K562 (cell line): ENCODE measurements around the gene SPAG9. TPM values are rescaled to one million over a fixed set of nuclear protein-coding genes. Genes with fewer than 3 reads are reported as not detected.

Source experiments
- ATAC-seq: fragments of 200-7000 bp; cut with Tn5 transposase; 3 replicates; pipeline ENCODE4 v1.9.1; 2020; ENCODE audit warnings: moderate library complexity
- BruUV-seq: library from RNA; stranded (reverse); fragments of 400-500 nt; replicated peaks from 2 replicates; lab custom pipeline; 2021; lab: Mats Ljungman, UMichigan
- CTCF ChIA-PET: fragments of 300-600 bp; formaldehyde crosslinking; extraction: SDS; loops from one replicate; lab custom pipeline; 2021; ENCODE audit warnings: low intra/inter-chr PET ratio; lab: Yijun Ruan, JAX
- POLR2A ChIA-PET: fragments of 300-600, 350-650 bp; sonication (Branson Sonifier 250); formaldehyde crosslinking; extraction: SDS; loops from one replicate; lab custom pipeline; 2021; ENCODE audit warnings: antibody characterized with exemption, inconsistent platforms; lab: Yijun Ruan, JAX
- DNase-seq, 4 experiments: peaks; one replicate each; pipeline versions ENCODE4 v3.0.0 to v3.0.0-alpha.2; 2011 to 2018; ENCODE audit warnings: low spot score in 3 of 4, mixed read lengths in 3 of 4; ENCODE audit errors: extremely low read depth in 1 of 4
- FAIRE-seq: peaks from 2 replicates; lab custom pipeline; 2011; peaks lifted over from hg19 to GRCh38; lab: Jason Lieb, UNC
- H2AFZ ChIP-seq: 2 replicates; pipeline ENCODE4 v1.6.0; 2011; ENCODE audit warnings: low read depth, low read length, control low read depth, inconsistent platforms
- H3K27ac ChIP-seq: fragments of 200-600 bp; 3 replicates; pipeline ENCODE4 v1.8.0; 2011; ENCODE audit warnings: low read depth, mild to moderate bottlenecking, control low read depth, inconsistent platforms, low read length, moderate library complexity, mixed read lengths; ENCODE audit errors: extremely low read depth
- H3K27me3 ChIP-seq, 2 experiments: fragments of 300-600 bp in 1 of 2; 2 replicates in 1 of 2; 3 replicates in 1 of 2; pipeline versions ENCODE4 v1.6.0 to v1.8.0; 2011; ENCODE audit warnings: inconsistent platforms in 2 of 2, low read length in 2 of 2, mild to moderate bottlenecking in 1 of 2, mixed read lengths in 1 of 2, moderate library complexity in 1 of 2; ENCODE audit not compliant: control insufficient read depth in 2 of 2, insufficient read depth in 2 of 2
- H3K36me3 ChIP-seq: fragments of 300-600 bp; 3 replicates; pipeline ENCODE4 v1.8.0; 2011; ENCODE audit warnings: mild to moderate bottlenecking, low read length, inconsistent platforms; ENCODE audit not compliant: control insufficient read depth, insufficient read depth
- H3K4me1 ChIP-seq, 2 experiments: fragments of 200-600 bp in 1 of 2; replicated peaks in 1 of 2; 2 replicates in 1 of 2; 3 replicates in 1 of 2; pipeline versions ENCODE4 v1.5.1 to v1.8.0; 2011; ENCODE audit warnings: inconsistent platforms in 2 of 2, low read length in 2 of 2, mild to moderate bottlenecking in 1 of 2, mixed read lengths in 1 of 2, moderate library complexity in 1 of 2; ENCODE audit not compliant: control insufficient read depth in 2 of 2, insufficient read depth in 2 of 2
- H3K4me2 ChIP-seq: 2 replicates; pipeline ENCODE4 v1.6.1; 2011; ENCODE audit warnings: low read length, control low read depth, inconsistent platforms, mixed read lengths; ENCODE audit not compliant: insufficient read depth
- H3K4me3 ChIP-seq: fragments of 200-600 bp; sonication (generic), shearing (Covaris generic); 2 replicates; pipeline ENCODE4 v1.5.1; 2016; ENCODE audit warnings: control low read depth, inconsistent platforms
- H3K79me2 ChIP-seq: fragments of 200-600 bp; 3 replicates; pipeline ENCODE4 v1.8.0; 2011; ENCODE audit warnings: low read length, inconsistent platforms; ENCODE audit not compliant: control insufficient read depth, insufficient read depth
- H3K9ac ChIP-seq, 2 experiments: 2 replicates each; pipeline versions ENCODE4 v1.6.0 to v1.6.1; 2011; ENCODE audit warnings: low read depth in 2 of 2, low read length in 2 of 2, control low read depth in 1 of 2, inconsistent platforms in 1 of 2, mild to moderate bottlenecking in 1 of 2, mixed read lengths in 1 of 2; ENCODE audit not compliant: insufficient read depth in 1 of 2
- H3K9me1 ChIP-seq: one replicate; pipeline ENCODE4 v1.6.0; 2011; ENCODE audit warnings: inconsistent platforms, mild to moderate bottlenecking, low read length, moderate library complexity; ENCODE audit not compliant: control insufficient read depth, insufficient read depth
- H3K9me3 ChIP-seq: replicated peaks from 2 replicates; pipeline ENCODE4 v1.5.1; 2011; ENCODE audit warnings: low read depth, low read length, inconsistent platforms; ENCODE audit not compliant: control insufficient read depth, insufficient read depth
- H4K20me1 ChIP-seq: replicated peaks from 2 replicates; pipeline ENCODE4 v1.6.1; 2011; ENCODE audit warnings: low read length, inconsistent platforms, mixed read lengths; ENCODE audit not compliant: control insufficient read depth, insufficient read depth
- ARHGAP35 ChIP-seq: fragments of 450-650 bp; IDR thresholded peaks from 2 replicates; pipeline ENCODE4 v1.6.1; 2018; ENCODE audit not compliant: partially characterized antibody
- BRF1 ChIP-seq: IDR thresholded peaks from 3 replicates; pipeline ENCODE4 v1.6.1; 2011; ENCODE audit warnings: borderline replicate concordance, mild to moderate bottlenecking; ENCODE audit not compliant: insufficient read length; ENCODE audit errors: extremely low read depth
- CBX2 ChIP-seq: fragments of 200-600 bp; sonication (generic); IDR thresholded peaks from one replicate; pipeline ENCODE4 v1.6.1; 2012; ENCODE audit warnings: mild to moderate bottlenecking, low read length, inconsistent platforms; ENCODE audit not compliant: insufficient read depth, poor library complexity, severe bottlenecking
- CREB3 ChIP-seq: fragments of 450-650 bp; conservative IDR thresholded peaks from 2 replicates; pipeline ENCODE4 v1.6.1; 2016; ENCODE audit warnings: missing genetic modification characterization, low read depth, mild to moderate bottlenecking, missing compliant biosample characterization, moderate library complexity
- CREM ChIP-seq: IDR thresholded peaks from 2 replicates; pipeline ENCODE4 v1.6.1; 2014; ENCODE audit warnings: antibody characterized with exemption, low read depth
- HMBOX1 ChIP-seq: sonication (generic); IDR thresholded peaks from 2 replicates; pipeline ENCODE4 v1.6.1; 2016
- MAFK ChIP-seq: IDR thresholded peaks from 2 replicates; pipeline ENCODE4 v1.6.1; 2011; ENCODE audit warnings: low read length, improper control_type of control experiment
- NCOA1 ChIP-seq: fragments of 450-650 bp; IDR thresholded peaks from 2 replicates; pipeline ENCODE4 v1.6.1; 2016; ENCODE audit warnings: low read depth
- OTX1 ChIP-seq: fragments of 450-650 bp; formaldehyde crosslinking; IDR thresholded peaks from 2 replicates; pipeline ENCODE4 v1.4.0; 2022; ENCODE audit warnings: mild to moderate bottlenecking
- PTTG1 ChIP-seq: fragments of 450-650 bp; IDR thresholded peaks from 2 replicates; pipeline ENCODE4 v1.6.1; 2016; ENCODE audit warnings: low read depth, mild to moderate bottlenecking, missing genetic modification characterization, missing compliant biosample characterization
- SETDB1 ChIP-seq: IDR thresholded peaks from one replicate; pipeline ENCODE4 v1.6.1; 2012; ENCODE audit warnings: low read length, control low read depth, inconsistent platforms
- SP1 ChIP-seq: sonication (generic); formaldehyde crosslinking; IDR thresholded peaks from 2 replicates; pipeline ENCODE4 v1.8.1; 2022; ENCODE audit warnings: mild to moderate bottlenecking, missing genetic modification reagents
- SPI1 ChIP-seq: IDR thresholded peaks from 2 replicates; pipeline ENCODE4 v1.6.1; 2011; ENCODE audit warnings: low read depth, low read length, control low read depth, borderline replicate concordance
- TRIM25 ChIP-seq: fragments of 450-650 bp; IDR thresholded peaks from 2 replicates; pipeline ENCODE4 v1.7.0; 2016; ENCODE audit warnings: borderline replicate concordance
- XRCC5 ChIP-seq: fragments of 200-400 bp; formaldehyde crosslinking; IDR thresholded peaks from 2 replicates; pipeline ENCODE4 v1.6.1; 2017; ENCODE audit warnings: low read depth, mild to moderate bottlenecking, low read length
- ZNF217 ChIP-seq: sonication (generic); formaldehyde crosslinking; IDR thresholded peaks from 2 replicates; pipeline ENCODE4 v1.8.0; 2022; ENCODE audit warnings: mild to moderate bottlenecking, missing genetic modification reagents
- ZNF511 ChIP-seq: sonication (generic); formaldehyde crosslinking; IDR thresholded peaks from 2 replicates; pipeline ENCODE4 v1.8.0; 2022; ENCODE audit warnings: mild to moderate bottlenecking, missing genetic modification reagents
- ZNF695 ChIP-seq: fragments of 450-650 bp; formaldehyde crosslinking; IDR thresholded peaks from 2 replicates; pipeline ENCODE4 v1.4.0; 2020; ENCODE audit warnings: mild to moderate bottlenecking, moderate library complexity
- WGBS: fragments of 100-300 bp; shearing (Covaris generic); methylation state at CpG from one replicate; pipeline ENCODE4 v1.1.6; 2016; ENCODE audit warnings: low coverage, mixed read lengths; ENCODE audit not compliant: insufficient coverage; ENCODE audit errors: missing lambda C conversion rate; 5-methylcytosine and 5-hydroxymethylcytosine counted together
- in situ Hi-C: fragments of 300-500 bp; cut with MboI; formaldehyde crosslinking; loops from 4 replicates; pipeline ENCODE4 v1.15.0; 2018; ENCODE audit warnings: inconsistent platforms, mixed read lengths
- intact Hi-C: fragments of 100-400 bp; cut with micrococcal nuclease; formaldehyde crosslinking; loops from 2 replicates; pipeline ENCODE4 v1.14.2; 2022
- polyA plus RNA-seq, 8 experiments: library from polyadenylated mRNA; depleted of rRNA in 4 of 8; stranded (reverse) in 5 of 8; unstranded in 3 of 8; fragments of >200 nt; fragmentation: Nextera tagmentation in 2 of 8; fragmentation: Illumina TruSeq in 1 of 8; extraction: Ambion mirVana in 2 of 8; extraction: Trizol in 1 of 8; gene quantifications; 2 replicates each; pipeline versions ENCODE4 v1.2.1 to v1.2.3, GENCODE V29; 2011 to 2014; ENCODE audit warnings: inconsistent platforms in 1 of 8, missing spikeins in 1 of 8
- total RNA-seq, 7 experiments: library from RNA; depleted of rRNA in 6 of 7; stranded (reverse); fragments of >200 nt in 6 of 7; fragmentation: Illumina TruSeq in 2 of 7; extraction: Trizol in 2 of 7; gene quantifications; 2 replicates each; pipeline versions ENCODE4 v1.2.1 to v1.2.3, GENCODE V29; 2011 to 2021; ENCODE audit warnings: low replicate concordance in 1 of 7

SPAG9 gene
- total and polyA plus RNA-seq, 9 of the 15 experiments (the other 6 are each of a cell fraction or from before 2014, with no cell fraction given) = 12.2 to 99.2 (median 58.2) TPM

GRCh38 chr17:50944902-50945720 lies 175.6 kb downstream of the SPAG9 start:
- H3K27ac ChIP-seq = peak overlapping the region; percentile 93
- H3K4me2 ChIP-seq = peak overlapping the region; percentile 73
- H3K9me1 ChIP-seq = no peaks in the 10 kb centered on the region
- H2AFZ ChIP-seq = peak overlapping the region; percentile 89
- ATAC-seq = no peak
- no peak for DNase-seq
- 46% methylated on average over 15 of the region's 18 CpGs for WGBS
- intact Hi-C loops (loop anchor here (5.0 kb wide), 1 partner anchor 398 kb away; the partner anchor contains the start of gene SPATA20), in situ Hi-C loops (no loop called here)
- peak overlapping the region; percentile 53 to 88 for H3K9ac ChIP-seq
- H3K79me2 ChIP-seq = peaks cover 4% of the 10 kb centered on the region; the same call in 1 of the 3 replicates
- H3K9me3 ChIP-seq = no peaks in the 10 kb centered on the region
- CTCF ChIA-PET = no interaction called here
- peaks cover 67 to 85% of the 10 kb centered on the region in 2 experiments for H3K4me1 ChIP-seq
- no peaks in the 10 kb centered on the region for H4K20me1 ChIP-seq
- no peaks in the 10 kb centered on the region for H3K27me3 ChIP-seq
- POLR2A ChIA-PET = interaction anchor here (0.6 to 13.9 kb wide), 14 partner anchors 9 to 520 kb away, joined by 3 to 207 read pairs (median 4); partner anchors contain the start of genes LUC7L3 and TOB1
- no TSS peak for BruUV-seq
- no peaks in the 10 kb centered on the region for H3K36me3 ChIP-seq
- no peak for FAIRE-seq
- H3K4me3 ChIP-seq = no peak overlapping the region; the same call in 1 of the 2 replicates
- no peak for TF ChIP-seq ZNF695 (CRISPR knock-in tag)
- TF ChIP-seq HMBOX1 = no peak
- no peak for TF ChIP-seq ZNF217
- TF ChIP-seq MAFK = no peak
- no peak for TF ChIP-seq TRIM25
- no peak for TF ChIP-seq ARHGAP35
- TF ChIP-seq XRCC5 = no peak
- no peak for TF ChIP-seq SETDB1
- TF ChIP-seq NCOA1 = no peak
- TF ChIP-seq ZNF511 (CRISPR knock-in tag) = no peak
- TF ChIP-seq CBX2 = no peak
- TF ChIP-seq OTX1 (CRISPR knock-in tag) = no peak
- no peak for TF ChIP-seq SPI1
- TF ChIP-seq CREB3 (tag) = 0 out of 2 replicates have a peak, but pooled peaks have one; percentile 12
- TF ChIP-seq PTTG1 = no peak
- TF ChIP-seq CREM = no peak
- no peak for TF ChIP-seq SP1 (CRISPR knock-in tag)
- TF ChIP-seq BRF1 = no peak
